ENCODE results near the gene SVIL. TPM values are rescaled to one million over a fixed set of nuclear protein-coding genes. Genes with fewer than 3 reads are reported as not detected.
"Not testable (repeated sequence)": the region's sequence is repeated elsewhere in the genome, so short reads cannot be mapped to it uniquely, and the experiment has no call there.

SVIL gene
- total and polyA plus RNA-seq, 4 experiments from 2014 or later: 1.1 to 31.2 (median 22.0) TPM

DNA sequence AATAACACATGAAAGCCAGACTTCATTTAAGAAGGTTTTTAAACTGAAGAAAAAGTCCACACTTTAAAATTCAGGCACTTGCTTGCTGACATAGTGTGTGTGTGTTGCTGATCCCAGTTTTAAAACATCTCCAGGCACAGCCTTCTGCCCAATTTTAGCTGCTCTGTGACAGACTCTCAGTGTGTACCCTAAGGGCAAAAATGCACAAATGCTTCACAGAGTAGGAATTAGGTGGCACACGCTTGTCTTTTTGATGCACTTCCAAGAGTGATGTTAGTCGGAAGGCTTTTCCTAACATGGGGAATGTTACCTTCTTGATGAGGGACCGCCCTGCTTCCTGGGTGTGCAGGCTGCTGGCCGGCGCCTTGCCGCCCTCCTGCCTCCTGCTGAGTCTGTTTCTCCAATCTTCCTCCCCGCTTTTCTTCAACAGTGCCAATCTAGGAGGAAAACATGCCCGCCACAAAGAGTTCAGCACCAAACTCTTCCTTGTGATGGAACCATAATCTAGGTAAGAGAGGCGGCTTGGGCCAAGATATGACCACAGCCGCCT is 122.3 kb downstream of the SVIL start:
- POLR2A ChIA-PET (ENCODE audit: partially characterized antibody): no interaction called here
- Mint-ChIP-seq H3K27ac (no peak overlapping the region), H3K36me3 (peaks cover 26 to 40% of the 10 kb centered on the region in 2 donors), H3K4me1 (peaks cover 0 to 4% (median 1%) of the 10 kb centered on the region in 4 donors), H3K4me3 (no peak overlapping the region), H3K9me3 (no peaks in the 10 kb centered on the region), H3K27me3 (no peaks in the 10 kb centered on the region)
- Histone ChIP-seq H3K27me3 (ENCODE audit: insufficient read depth, low read length) (no peaks in the 10 kb centered on the region), H3K36me3 (ENCODE audit: insufficient read depth, low read length) (no peaks in the 10 kb centered on the region), H3K27ac (ENCODE audit: low read depth, low read length) (no peak overlapping the region), H3K4me1 (ENCODE audit: insufficient read depth, low read length) (no peaks in the 10 kb centered on the region), H3K4me3 (ENCODE audit: low read length in 2 of 2) (no peak overlapping the region), H3K9me3 (ENCODE audit: control insufficient read depth in 1 of 2, low read length in 2 of 2) (no peaks in the 10 kb centered on the region)
- CTCF ChIA-PET (ENCODE audit: partially characterized antibody): interaction anchor here (0.8 to 3.2 kb wide), 11 partner anchors 10 to 79 kb away, joined by 3 to 15 read pairs (median 5); no protein-coding TSS in a partner anchor
- intact Hi-C loops (cut with micrococcal nuclease): loop anchor here (2.0 kb wide), 1 partner anchor 78 kb away; no protein-coding TSS in a partner anchor
- DNase-seq: no peak

DNA sequence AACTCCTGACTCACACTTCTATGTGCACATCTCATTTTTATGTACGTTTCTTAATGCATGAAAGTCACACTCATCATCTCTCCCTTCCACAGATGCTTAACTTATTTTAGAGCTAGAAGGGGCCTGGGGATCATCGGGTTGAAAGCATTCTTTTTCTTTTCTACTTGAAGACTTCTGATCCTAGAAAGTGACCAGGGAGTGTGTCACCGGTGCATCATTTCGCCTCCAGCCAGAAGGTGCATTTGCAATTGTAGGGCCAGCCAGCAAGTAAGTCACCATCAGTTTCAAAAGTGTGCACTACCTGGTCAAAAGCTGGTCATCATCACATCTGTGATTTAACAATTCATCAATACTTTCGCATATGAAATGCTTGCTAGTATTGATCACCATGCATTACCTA is 123.0 kb downstream of the SVIL start:
- H3K36me3 Mint-ChIP-seq: peaks cover 29 to 41% of the 10 kb centered on the region in 2 donors
- POLR2A ChIA-PET (ENCODE audit: partially characterized antibody); H3K4me1 Mint-ChIP-seq: not testable (repeated sequence)

DNA sequence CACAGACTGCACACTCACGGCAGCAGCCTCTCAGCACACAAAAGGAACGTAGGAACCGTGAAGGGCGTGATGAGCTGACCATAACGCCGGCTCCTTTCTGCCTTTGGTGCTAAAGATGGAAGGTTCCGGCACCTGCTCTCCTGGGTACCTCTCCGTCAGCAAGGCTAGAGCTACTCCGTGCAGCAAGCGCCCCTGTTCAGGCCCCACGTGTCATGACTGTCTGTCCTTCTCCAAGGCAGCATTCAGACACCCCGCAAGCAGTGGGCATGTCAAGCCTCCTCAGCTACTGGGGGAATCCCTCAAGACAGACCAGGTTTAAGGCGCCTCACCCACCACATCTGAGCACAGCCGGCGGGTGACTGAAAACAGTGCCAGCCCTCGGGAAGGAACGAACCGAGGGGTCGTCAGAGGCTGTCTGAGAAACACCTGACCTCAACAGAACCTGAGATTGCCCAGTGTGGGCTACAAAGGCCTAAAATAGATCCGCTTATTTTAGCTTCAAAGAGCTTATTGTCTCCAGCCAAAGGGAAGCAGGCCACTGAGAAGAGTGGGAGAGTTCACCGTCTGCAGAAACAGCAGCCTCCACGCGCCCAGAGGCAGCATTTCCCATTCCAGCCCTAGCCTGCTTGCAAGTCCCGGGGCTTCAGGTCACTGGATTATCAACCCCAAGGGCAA is 124.2 kb downstream of the SVIL start:
- H3K27me3 Mint-ChIP-seq; DNase-seq; H3K9me3 Mint-ChIP-seq; H3K4me3 ChIP-seq (ENCODE audit: low read length in 2 of 2); H3K4me1 ChIP-seq (ENCODE audit: insufficient read depth, low read length); H3K4me1 Mint-ChIP-seq; H3K27ac ChIP-seq (ENCODE audit: low read depth, low read length); H3K27me3 ChIP-seq (ENCODE audit: insufficient read depth, low read length); POLR2A ChIA-PET (ENCODE audit: partially characterized antibody); H3K4me3 Mint-ChIP-seq; H3K36me3 ChIP-seq (ENCODE audit: insufficient read depth, low read length); H3K27ac Mint-ChIP-seq; intact Hi-C loops (cut with micrococcal nuclease); H3K9me3 ChIP-seq (ENCODE audit: control insufficient read depth in 1 of 2, low read length in 2 of 2): not testable (repeated sequence)
- peaks cover 32 to 42% of the 10 kb centered on the region in 2 donors for H3K36me3 Mint-ChIP-seq
- CTCF ChIA-PET (ENCODE audit: partially characterized antibody): interaction anchor here (1.5 kb wide), 1 partner anchor 14 kb away, joined by 5 read pairs; no protein-coding TSS in a partner anchor

More for the DNA sequence above, 123.0 kb downstream of the SVIL start:
- H3K4me1 ChIP-seq (ENCODE audit: insufficient read depth, low read length); H3K36me3 ChIP-seq (ENCODE audit: insufficient read depth, low read length); H3K4me3 Mint-ChIP-seq; H3K4me3 ChIP-seq (ENCODE audit: low read length in 2 of 2); H3K27ac ChIP-seq (ENCODE audit: low read depth, low read length); H3K9me3 Mint-ChIP-seq; H3K9me3 ChIP-seq (ENCODE audit: control insufficient read depth in 1 of 2, low read length in 2 of 2); H3K27me3 Mint-ChIP-seq; H3K27me3 ChIP-seq (ENCODE audit: insufficient read depth, low read length); H3K27ac Mint-ChIP-seq; DNase-seq: not testable (repeated sequence)
- intact Hi-C loops (cut with micrococcal nuclease): loop anchor here (2.0 kb wide), 1 partner anchor 79 kb away; no protein-coding TSS in a partner anchor
- CTCF ChIA-PET (ENCODE audit: partially characterized antibody): interaction anchor here (0.8 to 3.2 kb wide), 4 partner anchors 11 to 60 kb away, joined by 3 to 15 read pairs (median 10); no protein-coding TSS in a partner anchor

DNA sequence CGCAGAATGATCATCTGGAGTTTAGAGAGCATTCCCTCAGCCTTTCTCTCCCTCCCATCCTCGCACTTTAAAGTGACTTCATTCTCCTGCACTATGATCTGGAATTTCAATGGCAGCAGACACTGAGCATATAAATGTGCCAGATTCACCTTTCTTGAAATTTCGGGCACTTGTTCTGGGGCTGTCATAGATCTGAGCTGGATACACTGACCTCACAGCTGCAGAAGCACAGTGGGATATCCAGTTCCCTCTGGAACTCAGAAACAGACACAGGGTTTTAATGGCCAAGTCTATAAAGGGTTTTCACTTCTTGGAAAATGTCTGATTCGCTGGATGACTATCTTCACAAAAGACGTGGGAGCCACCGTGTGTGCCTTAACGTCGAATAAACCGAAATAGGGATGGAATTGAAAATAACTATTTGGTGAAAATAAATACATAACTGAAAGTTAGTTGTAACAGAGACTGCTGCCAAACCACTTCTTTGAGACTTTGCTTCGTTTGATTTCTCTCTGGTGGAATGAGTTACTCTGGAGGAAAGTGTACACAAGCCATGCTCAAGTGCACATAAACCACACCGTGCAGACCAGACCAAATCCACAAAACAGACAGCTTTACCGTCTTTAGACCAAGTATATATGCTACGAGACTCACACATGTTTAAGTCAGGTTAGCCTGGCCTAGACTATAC is 126.1 kb downstream of the SVIL start:
- H3K4me3 Mint-ChIP-seq: no peak overlapping the region
- Histone ChIP-seq H3K4me3 (ENCODE audit: low read length in 2 of 2) (no peak overlapping the region), H3K27ac (ENCODE audit: low read depth, low read length) (no peak overlapping the region), H3K27me3 (ENCODE audit: insufficient read depth, low read length) (no peaks in the 10 kb centered on the region), H3K36me3 (ENCODE audit: insufficient read depth, low read length) (no peaks in the 10 kb centered on the region), H3K4me1 (ENCODE audit: insufficient read depth, low read length) (no peaks in the 10 kb centered on the region), H3K9me3 (ENCODE audit: control insufficient read depth in 1 of 2, low read length in 2 of 2) (no peaks in the 10 kb centered on the region)
- H3K4me1 Mint-ChIP-seq: peaks cover 0 to 4% (median 1%) of the 10 kb centered on the region in 4 donors
- no peak overlapping the region for H3K27ac Mint-ChIP-seq
- ChIA-PET POLR2A (ENCODE audit: partially characterized antibody) (no interaction called here), CTCF (ENCODE audit: partially characterized antibody) (interaction anchor here (1.0 to 1.5 kb wide), 2 partner anchors 12 to 494 kb away, joined by 4 to 5 read pairs; no protein-coding TSS in a partner anchor)
- H3K27me3 Mint-ChIP-seq: no peaks in the 10 kb centered on the region
- H3K9me3 Mint-ChIP-seq: no peaks in the 10 kb centered on the region
- intact Hi-C loops (cut with micrococcal nuclease): no loop called here
- DNase-seq: no peak
- peaks cover 29 to 41% of the 10 kb centered on the region in 2 donors for H3K36me3 Mint-ChIP-seq

DNA sequence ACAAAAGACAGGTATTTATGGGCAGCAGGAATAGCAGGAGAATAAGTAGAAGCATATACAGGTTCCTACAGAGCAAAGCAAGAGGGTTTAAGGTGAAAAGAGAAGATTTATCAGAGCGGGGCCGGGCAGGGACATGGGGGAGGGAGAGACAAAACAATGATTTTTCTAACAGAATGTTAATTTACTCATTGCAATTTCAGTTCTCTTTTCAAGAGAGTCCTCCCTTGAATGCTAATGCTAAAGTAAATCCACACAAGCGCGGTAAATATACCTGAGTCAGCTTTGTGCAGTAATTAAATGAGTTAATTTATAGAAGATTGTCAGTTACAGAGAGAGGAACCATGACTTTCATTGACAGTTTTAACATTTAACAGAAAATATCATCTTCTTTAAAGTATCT is 127.0 kb downstream of the SVIL start:
- H3K27ac ChIP-seq (ENCODE audit: low read depth, low read length); CTCF ChIA-PET (ENCODE audit: partially characterized antibody); DNase-seq; H3K9me3 ChIP-seq (ENCODE audit: control insufficient read depth in 1 of 2, low read length in 2 of 2); intact Hi-C loops (cut with micrococcal nuclease); H3K4me3 Mint-ChIP-seq; H3K27me3 Mint-ChIP-seq; H3K27me3 ChIP-seq (ENCODE audit: insufficient read depth, low read length); POLR2A ChIA-PET (ENCODE audit: partially characterized antibody); H3K4me1 ChIP-seq (ENCODE audit: insufficient read depth, low read length); H3K27ac Mint-ChIP-seq; H3K36me3 ChIP-seq (ENCODE audit: insufficient read depth, low read length); H3K9me3 Mint-ChIP-seq; H3K4me1 Mint-ChIP-seq; H3K4me3 ChIP-seq (ENCODE audit: low read length in 2 of 2): not testable (repeated sequence)
- peaks cover 30 to 37% of the 10 kb centered on the region in 2 donors for H3K36me3 Mint-ChIP-seq

DNA sequence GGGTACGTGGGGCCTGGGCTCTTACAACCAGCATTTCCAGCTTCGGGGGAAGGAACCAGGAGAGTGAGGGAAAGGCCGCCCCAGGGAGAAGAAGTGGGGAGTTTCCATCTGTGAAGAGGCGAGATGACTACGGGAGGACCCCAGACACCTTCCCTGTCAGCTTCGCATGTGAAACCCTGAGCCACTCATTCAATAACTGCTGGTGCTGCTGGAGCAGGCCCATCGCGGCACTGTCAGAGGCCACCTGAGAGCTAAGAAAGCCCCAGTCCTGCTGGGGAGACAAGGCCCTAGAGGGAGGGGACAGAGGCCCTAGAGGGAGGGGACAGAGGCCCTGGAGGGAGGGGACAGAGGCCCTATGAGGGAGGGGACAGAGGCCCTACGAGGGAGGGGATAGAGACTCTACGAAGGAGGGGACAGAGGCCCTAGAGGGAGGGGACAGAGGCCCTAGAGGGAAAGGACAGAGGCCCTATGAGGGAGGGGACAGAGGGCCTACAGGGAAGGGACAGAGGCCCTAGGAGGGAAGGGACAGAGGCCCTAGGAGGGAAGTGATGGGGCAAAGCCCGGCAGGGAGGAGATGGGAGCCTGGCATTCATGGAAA is 128.3 kb downstream of the SVIL start:
- H3K36me3 Mint-ChIP-seq: peaks cover 31 to 34% of the 10 kb centered on the region in 2 donors
- H3K9me3 Mint-ChIP-seq; H3K4me3 Mint-ChIP-seq; H3K4me1 ChIP-seq (ENCODE audit: insufficient read depth, low read length); H3K27me3 Mint-ChIP-seq; H3K27me3 ChIP-seq (ENCODE audit: insufficient read depth, low read length); DNase-seq; H3K4me1 Mint-ChIP-seq; H3K4me3 ChIP-seq (ENCODE audit: low read length in 2 of 2); H3K36me3 ChIP-seq (ENCODE audit: insufficient read depth, low read length); H3K27ac Mint-ChIP-seq; intact Hi-C loops (cut with micrococcal nuclease); POLR2A ChIA-PET (ENCODE audit: partially characterized antibody); H3K9me3 ChIP-seq (ENCODE audit: control insufficient read depth in 1 of 2, low read length in 2 of 2); H3K27ac ChIP-seq (ENCODE audit: low read depth, low read length); CTCF ChIA-PET (ENCODE audit: partially characterized antibody): not testable (repeated sequence)

DNA sequence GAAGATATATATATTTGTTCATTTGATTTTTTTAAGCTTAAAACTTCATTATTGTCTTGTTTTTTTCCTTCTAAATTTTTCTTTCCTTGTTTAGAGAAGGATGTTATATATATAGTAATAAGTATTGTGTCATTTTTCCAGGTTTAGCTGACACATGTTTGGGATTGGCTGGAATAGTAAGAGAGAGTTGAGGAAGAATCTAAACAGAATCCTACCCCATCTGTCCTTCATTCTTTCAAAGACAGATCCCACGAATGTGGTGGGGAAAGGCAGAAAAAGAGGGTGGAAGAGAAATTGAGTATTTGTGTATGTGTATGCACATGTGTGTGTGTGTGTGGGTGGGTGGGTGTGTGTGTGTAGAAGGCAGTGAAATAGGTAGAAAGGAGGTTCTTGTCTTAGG is 132.4 kb downstream of the SVIL start:
- Mint-ChIP-seq H3K36me3 (peaks cover 26 to 34% of the 10 kb centered on the region in 2 donors), H3K27ac (no peak overlapping the region), H3K9me3 (no peaks in the 10 kb centered on the region), H3K4me3 (no peak overlapping the region), H3K27me3 (no peaks in the 10 kb centered on the region), H3K4me1 (no peaks in the 10 kb centered on the region)
- no peak for DNase-seq
- no peaks in the 10 kb centered on the region for H3K36me3 ChIP-seq (ENCODE audit: insufficient read depth, low read length)
- intact Hi-C loops (cut with micrococcal nuclease): no loop called here
- no peaks in the 10 kb centered on the region for H3K9me3 ChIP-seq (ENCODE audit: control insufficient read depth in 1 of 2, low read length in 2 of 2)
- CTCF ChIA-PET (ENCODE audit: partially characterized antibody): interaction anchor here (1.0 to 1.4 kb wide), 2 partner anchors 11 to 56 kb away, joined by 3 to 5 read pairs; no protein-coding TSS in a partner anchor
- no peak overlapping the region for H3K27ac ChIP-seq (ENCODE audit: low read depth, low read length)
- no peak overlapping the region for H3K4me3 ChIP-seq (ENCODE audit: low read length in 2 of 2)
- POLR2A ChIA-PET (ENCODE audit: partially characterized antibody): no interaction called here
- H3K27me3 ChIP-seq (ENCODE audit: insufficient read depth, low read length): no peaks in the 10 kb centered on the region
- H3K4me1 ChIP-seq (ENCODE audit: insufficient read depth, low read length): no peaks in the 10 kb centered on the region
